RWPE1 (cell line): ENCODE results near the gene CRCP.

Experiments used
- CTCF ChIA-PET: fragments of 350-600 bp; sonication (Branson Sonifier 250); formaldehyde crosslinking; extraction: SDS; loops from one replicate; lab custom pipeline; 2021; lab: Yijun Ruan, JAX
- POLR2A ChIA-PET: fragments of 400-600 bp; formaldehyde crosslinking; extraction: SDS; loops from one replicate; lab custom pipeline; 2020; ENCODE audit warnings: antibody characterized with exemption; ENCODE audit not compliant: low non-redundant PET; lab: Yijun Ruan, JAX
- DNase-seq: peaks from one replicate; pipeline ENCODE4 v3.0.0; 2012; ENCODE audit warnings: low spot score
- H3K27ac ChIP-seq: fragments of 450-650 bp; 2 replicates; pipeline ENCODE4 v1.5.1; 2017
- TF ChIP-seq, protein P1 (sequence below): fragments of 450-650 bp; conservative IDR thresholded peaks from 2 replicates; pipeline ENCODE4 v1.5.1; 2017; ENCODE audit warnings: low read depth, mild to moderate bottlenecking

Gene CRCP

GRCh38 chr7:66181329-66181728 is 66.7 kb downstream of the CRCP start:
- ChIA-PET POLR2A (no interaction called here), CTCF (no interaction called here)
- DNase-seq, result no peak
- no peak overlapping the region for H3K27ac ChIP-seq
- TF ChIP-seq, protein P1, sequence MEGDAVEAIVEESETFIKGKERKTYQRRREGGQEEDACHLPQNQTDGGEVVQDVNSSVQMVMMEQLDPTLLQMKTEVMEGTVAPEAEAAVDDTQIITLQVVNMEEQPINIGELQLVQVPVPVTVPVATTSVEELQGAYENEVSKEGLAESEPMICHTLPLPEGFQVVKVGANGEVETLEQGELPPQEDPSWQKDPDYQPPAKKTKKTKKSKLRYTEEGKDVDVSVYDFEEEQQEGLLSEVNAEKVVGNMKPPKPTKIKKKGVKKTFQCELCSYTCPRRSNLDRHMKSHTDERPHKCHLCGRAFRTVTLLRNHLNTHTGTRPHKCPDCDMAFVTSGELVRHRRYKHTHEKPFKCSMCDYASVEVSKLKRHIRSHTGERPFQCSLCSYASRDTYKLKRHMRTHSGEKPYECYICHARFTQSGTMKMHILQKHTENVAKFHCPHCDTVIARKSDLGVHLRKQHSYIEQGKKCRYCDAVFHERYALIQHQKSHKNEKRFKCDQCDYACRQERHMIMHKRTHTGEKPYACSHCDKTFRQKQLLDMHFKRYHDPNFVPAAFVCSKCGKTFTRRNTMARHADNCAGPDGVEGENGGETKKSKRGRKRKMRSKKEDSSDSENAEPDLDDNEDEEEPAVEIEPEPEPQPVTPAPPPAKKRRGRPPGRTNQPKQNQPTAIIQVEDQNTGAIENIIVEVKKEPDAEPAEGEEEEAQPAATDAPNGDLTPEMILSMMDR, result no peak

GRCh38 chr7:66181845-66182244 is 67.2 kb downstream of the CRCP start:
- TF ChIP-seq, protein P1, result no peak
- no peak for DNase-seq
- ChIA-PET POLR2A (no interaction called here), CTCF (interaction anchor here (0.6 kb wide), 1 partner anchor 11 kb away, joined by 3 read pairs; no protein-coding TSS in a partner anchor)
- no peak overlapping the region for H3K27ac ChIP-seq

DNA sequence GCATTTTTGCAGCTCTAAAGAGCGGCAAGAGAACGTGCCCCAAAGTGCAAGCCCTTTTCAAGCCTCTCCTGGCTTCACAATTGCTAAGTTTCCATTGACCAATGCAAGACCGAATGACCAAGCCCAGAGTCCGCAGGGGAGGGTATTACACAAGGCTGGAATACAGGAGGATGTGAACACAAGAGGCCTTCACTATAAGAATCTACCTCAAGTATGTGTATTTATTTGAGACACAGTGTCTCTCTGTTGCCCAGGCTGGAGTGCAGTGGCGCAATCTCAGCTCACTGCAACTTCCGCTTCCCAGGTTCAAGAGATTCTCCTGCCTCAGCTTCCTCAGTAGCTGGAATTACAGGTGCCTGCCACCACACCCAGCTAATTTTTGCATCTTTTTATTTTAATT is 68.3 kb downstream of the CRCP start:
- DNase-seq, result no peak
- POLR2A ChIA-PET, result no interaction called here
- CTCF ChIA-PET, result interaction anchor here (1.0 kb wide), 1 partner anchor 16 kb away, joined by 3 read pairs; no protein-coding TSS in a partner anchor
- TF ChIP-seq, protein P1, result no peak
- H3K27ac ChIP-seq, result no peak overlapping the region

DNA sequence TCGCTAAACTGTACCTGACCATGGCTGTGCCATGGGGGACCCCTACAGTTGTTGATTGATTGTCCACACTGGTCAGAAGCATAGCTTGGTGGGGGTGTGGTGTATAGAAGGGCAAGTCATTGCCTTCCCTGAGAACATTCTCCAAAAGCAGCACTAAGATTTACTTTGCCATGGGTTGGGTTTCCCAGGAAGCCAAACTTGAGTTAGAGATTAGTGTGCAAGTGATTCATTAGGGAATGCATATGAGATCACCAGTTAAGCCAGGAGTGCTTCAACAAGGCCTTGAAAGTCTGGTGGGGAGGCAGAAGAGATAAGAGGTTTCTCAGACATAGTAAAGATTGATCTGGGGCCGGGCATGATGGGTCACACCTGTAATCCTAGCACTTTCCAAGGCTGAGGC is 69.1 kb downstream of the CRCP start:
- TF ChIP-seq, protein P1, result no peak
- ChIA-PET CTCF (interaction anchor here (1.0 kb wide), 1 partner anchor 15 kb away, joined by 3 read pairs; no protein-coding TSS in a partner anchor), POLR2A (no interaction called here)
- DNase-seq, result no peak
- H3K27ac ChIP-seq, result no peak overlapping the region

- H3K27ac ChIP-seq, result no peak overlapping the region
- TF ChIP-seq, protein P1, result no peak
- ChIA-PET POLR2A (no interaction called here), CTCF (no interaction called here)
- DNase-seq, result no peak
Measured at GRCh38 chr7:66185680-66186187, 71.1 kb downstream of the CRCP start.

DNA sequence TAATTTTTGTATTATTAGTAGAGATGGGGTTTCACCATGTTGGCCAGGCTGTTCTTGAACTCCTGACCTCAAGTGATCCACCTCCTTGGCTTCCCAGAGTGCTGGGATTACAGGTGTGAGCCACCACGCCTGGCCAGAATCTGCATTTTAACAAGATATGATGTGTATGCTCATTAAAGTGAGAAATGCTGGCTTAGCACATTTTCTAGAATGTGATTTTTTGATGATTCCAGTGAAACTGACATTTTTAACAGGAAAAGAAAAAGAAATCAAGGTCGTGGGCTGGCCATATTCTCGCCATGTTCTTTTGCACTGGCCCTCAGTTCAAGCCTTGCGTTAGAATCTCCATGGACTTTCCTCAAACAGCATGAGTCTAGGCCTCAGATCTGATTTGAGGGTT is 72.3 kb downstream of the CRCP start:
- H3K27ac ChIP-seq, result no peak overlapping the region
- TF ChIP-seq, protein P1, result no peak
- POLR2A ChIA-PET, result no interaction called here
- CTCF ChIA-PET, result interaction anchor here (0.6 kb wide), 1 partner anchor 9 kb away, joined by 3 read pairs; no protein-coding TSS in a partner anchor
- no peak for DNase-seq
